BJ (cell line): ENCODE results near the gene PPIC. TPM values are rescaled to one million over a fixed set of nuclear protein-coding genes. Genes with fewer than 3 reads are reported as not detected.
A peak's percentile ranks its signal among the peaks of the same experiment; 100 is the strongest.

ENCODE experiments used
- CTCF ChIA-PET: fragments of 350-600 bp; formaldehyde crosslinking; extraction: SDS; loops from one replicate; lab custom pipeline; 2021; ENCODE audit warnings: antibody characterized with exemption, inconsistent platforms; lab: Yijun Ruan, JAX
- POLR2A ChIA-PET: fragments of 300-600 bp; sonication (Branson Sonifier 250); formaldehyde crosslinking; extraction: SDS; loops from one replicate; lab custom pipeline; 2021; ENCODE audit warnings: antibody characterized with exemption; lab: Charles Lee
- DNase-seq: peaks from one replicate; pipeline ENCODE4 v3.0.0-alpha.2; 2011; ENCODE audit warnings: low read depth
- H3K27me3 ChIP-seq: 2 replicates; pipeline ENCODE4 v1.6.0; 2011; ENCODE audit warnings: low read length; ENCODE audit not compliant: control insufficient read depth, insufficient read depth
- H3K36me3 ChIP-seq: 2 replicates; pipeline ENCODE4 v1.5.1; 2011; ENCODE audit warnings: low read length; ENCODE audit not compliant: control insufficient read depth, insufficient read depth
- H3K4me3 ChIP-seq: 2 replicates; pipeline ENCODE4 v1.5.1; 2011; ENCODE audit warnings: low read depth, mild to moderate bottlenecking, control low read depth, low read length
- polyA plus RNA-seq: library from polyadenylated mRNA; depleted of rRNA; stranded (reverse); fragments of >200 nt; gene quantifications from 2 replicates; pipeline ENCODE4 v1.2.3, GENCODE V29; 2011
- TF ChIP-seq, protein P1 (sequence below): IDR thresholded peaks from 2 replicates; pipeline ENCODE4 v1.5.1; 2011; ENCODE audit warnings: low read depth, mild to moderate bottlenecking, control low read depth, inconsistent platforms, low read length, moderate library complexity; ENCODE audit not compliant: insufficient read depth

Gene PPIC
- polyA plus RNA-seq, 1 experiment, result 62.3 TPM

DNA sequence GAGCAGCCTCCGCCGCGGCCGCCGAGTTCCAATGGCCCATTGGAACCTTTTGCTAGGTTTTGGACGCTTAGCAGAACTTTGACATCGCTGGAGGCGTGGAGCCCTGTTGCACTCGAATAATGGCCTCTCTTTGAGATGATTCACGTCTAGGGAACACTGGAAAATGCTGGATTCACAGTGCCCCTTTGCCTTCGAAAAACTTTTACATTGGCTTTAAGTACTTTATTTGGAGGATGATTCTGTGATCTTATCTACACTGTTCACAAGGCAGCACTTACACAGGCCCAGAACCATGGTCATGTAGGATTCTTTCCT is 536 bp upstream of the PPIC start:
- POLR2A ChIA-PET, result no interaction called here
- H3K27me3 ChIP-seq, result no peaks in the 10 kb centered on the region
- TF ChIP-seq, protein P1, sequence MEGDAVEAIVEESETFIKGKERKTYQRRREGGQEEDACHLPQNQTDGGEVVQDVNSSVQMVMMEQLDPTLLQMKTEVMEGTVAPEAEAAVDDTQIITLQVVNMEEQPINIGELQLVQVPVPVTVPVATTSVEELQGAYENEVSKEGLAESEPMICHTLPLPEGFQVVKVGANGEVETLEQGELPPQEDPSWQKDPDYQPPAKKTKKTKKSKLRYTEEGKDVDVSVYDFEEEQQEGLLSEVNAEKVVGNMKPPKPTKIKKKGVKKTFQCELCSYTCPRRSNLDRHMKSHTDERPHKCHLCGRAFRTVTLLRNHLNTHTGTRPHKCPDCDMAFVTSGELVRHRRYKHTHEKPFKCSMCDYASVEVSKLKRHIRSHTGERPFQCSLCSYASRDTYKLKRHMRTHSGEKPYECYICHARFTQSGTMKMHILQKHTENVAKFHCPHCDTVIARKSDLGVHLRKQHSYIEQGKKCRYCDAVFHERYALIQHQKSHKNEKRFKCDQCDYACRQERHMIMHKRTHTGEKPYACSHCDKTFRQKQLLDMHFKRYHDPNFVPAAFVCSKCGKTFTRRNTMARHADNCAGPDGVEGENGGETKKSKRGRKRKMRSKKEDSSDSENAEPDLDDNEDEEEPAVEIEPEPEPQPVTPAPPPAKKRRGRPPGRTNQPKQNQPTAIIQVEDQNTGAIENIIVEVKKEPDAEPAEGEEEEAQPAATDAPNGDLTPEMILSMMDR, result no peak
- CTCF ChIA-PET, result no interaction called here
- DNase-seq, result no peak
- H3K4me3 ChIP-seq, result peak overlapping the region; percentile 95
- H3K36me3 ChIP-seq, result no peaks in the 10 kb centered on the region

DNA sequence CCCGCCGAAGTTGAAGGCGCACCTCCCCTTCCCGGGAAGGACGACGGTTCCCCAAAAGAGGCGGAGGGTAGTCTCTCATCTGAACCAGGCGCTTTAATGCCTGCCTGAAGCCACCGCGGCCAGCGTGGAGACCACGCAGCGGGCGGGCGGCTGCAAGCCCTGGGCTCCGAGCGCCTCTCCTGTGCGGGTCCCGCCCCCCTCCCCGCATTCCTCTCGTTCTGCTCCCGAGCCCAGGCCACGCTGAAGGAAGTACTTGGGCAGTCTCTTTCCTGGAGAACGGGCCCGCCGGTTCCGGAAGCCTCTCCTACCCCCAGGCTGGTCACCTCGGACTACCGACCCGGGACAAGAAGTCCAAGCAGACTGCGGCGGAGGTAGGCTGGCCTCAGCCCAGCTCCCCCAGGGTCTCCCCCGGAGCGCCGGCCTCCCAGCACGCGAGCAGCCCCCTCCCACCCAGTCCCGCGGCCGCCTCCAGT is 571 bp downstream of the PPIC start:
- no peaks in the 10 kb centered on the region for H3K36me3 ChIP-seq
- CTCF ChIA-PET, result no interaction called here
- no peaks in the 10 kb centered on the region for H3K27me3 ChIP-seq
- TF ChIP-seq, protein P1, result no peak
- POLR2A ChIA-PET, result no interaction called here
- peak overlapping the region; percentile 95 for H3K4me3 ChIP-seq
- DNase-seq, result no peak

DNA sequence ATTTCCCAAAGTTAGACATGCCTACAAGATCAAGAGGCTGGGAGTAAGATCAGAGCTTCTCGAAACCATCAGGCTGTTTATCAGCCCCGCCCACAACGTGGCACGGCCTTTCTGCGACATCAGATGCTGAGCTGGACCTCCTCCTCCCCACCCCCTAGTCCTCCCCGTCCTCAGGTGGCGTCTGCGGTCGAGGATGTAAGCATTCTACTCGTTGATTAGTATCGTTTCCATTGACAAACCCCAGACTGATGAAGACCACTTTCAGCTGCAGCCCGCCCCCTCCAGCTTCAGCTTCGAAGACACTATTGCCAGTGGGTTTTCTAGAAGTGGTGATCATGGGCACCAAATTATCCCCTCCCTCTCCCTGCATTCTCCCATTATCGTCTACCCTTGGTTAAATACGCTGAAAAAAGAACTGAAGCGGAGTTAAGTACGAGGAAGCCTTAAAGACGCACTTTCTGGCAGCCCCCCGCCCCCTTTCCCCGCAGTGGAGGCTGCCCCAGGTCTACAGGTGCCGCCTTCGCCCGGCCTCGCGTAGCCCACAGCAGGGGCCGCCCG is 1.1 kb downstream of the PPIC start:
- ChIA-PET CTCF (interaction anchor here (0.6 kb wide), 1 partner anchor 19 kb away, joined by 3 read pairs; no protein-coding TSS in a partner anchor), POLR2A (no interaction called here)
- no peak for DNase-seq
- TF ChIP-seq, protein P1, result no peak
- no peaks in the 10 kb centered on the region for H3K27me3 ChIP-seq
- H3K4me3 ChIP-seq, result peak overlapping the region; percentile 95
- no peaks in the 10 kb centered on the region for H3K36me3 ChIP-seq

GRCh38 chr5:123033157-123033671 is 3.3 kb downstream of the PPIC start:
- Histone ChIP-seq H3K36me3 (0 out of 2 replicates have a peak, but pooled peaks cover 1% of the 10 kb centered on the region), H3K27me3 (no peaks in the 10 kb centered on the region), H3K4me3 (no peak overlapping the region)
- TF ChIP-seq, protein P1, result no peak
- ChIA-PET CTCF (no interaction called here), POLR2A (no interaction called here)
- no peak for DNase-seq

GRCh38 chr5:123028222-123028621 is 8.3 kb downstream of the PPIC start:
- TF ChIP-seq, protein P1, result no peak
- no peaks in the 10 kb centered on the region for H3K27me3 ChIP-seq
- no peak for DNase-seq
- H3K36me3 ChIP-seq, result peaks cover 13% of the 10 kb centered on the region
- POLR2A ChIA-PET, result no interaction called here
- CTCF ChIA-PET, result no interaction called here
- no peak overlapping the region for H3K4me3 ChIP-seq
